ENCODE data around the gene BID. TPM values are rescaled to one million over a fixed set of nuclear protein-coding genes. Genes with fewer than 3 reads are reported as not detected.

Gene BID
- total RNA-seq, 2 experiments from 2014 or later, result 8.9 to 10.3 TPM

DNA sequence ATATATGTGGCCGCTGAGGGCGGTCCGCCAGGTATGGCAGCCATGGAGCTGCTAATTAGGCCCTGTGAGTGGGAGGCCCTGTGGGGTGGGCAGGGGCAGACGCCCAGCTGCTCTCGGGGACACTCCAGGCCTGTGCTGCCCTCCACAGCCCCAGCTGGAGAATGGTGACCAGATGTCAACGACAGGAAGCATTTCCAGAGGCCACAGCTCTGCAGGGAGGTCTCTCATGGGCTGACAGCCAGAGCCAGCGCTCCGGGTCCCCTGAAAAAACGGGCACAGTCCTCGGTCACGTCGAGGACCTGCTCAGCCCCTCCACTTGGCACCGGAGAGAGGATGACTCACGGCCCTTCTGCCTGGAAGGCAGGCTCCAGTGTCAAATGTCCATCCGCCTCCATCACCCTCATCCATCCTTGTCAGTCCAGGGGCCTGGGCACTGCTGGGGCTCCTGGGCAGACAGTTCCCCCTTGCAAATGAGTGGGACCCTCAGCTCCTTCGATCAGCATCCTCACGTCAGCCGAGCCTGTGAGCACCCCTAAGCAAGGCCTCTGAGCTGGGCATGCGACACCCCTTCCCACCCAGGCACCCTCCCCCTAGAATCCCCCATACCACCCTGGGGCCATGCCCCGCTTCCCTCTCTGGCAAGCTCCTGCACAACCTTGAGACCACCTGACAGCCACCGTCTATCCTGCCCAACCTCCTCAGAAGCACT lies 1.9 kb downstream of the BID start:
- H3K4me3 ChIP-seq (ENCODE audit: low read length), result peak overlapping the region; percentile 76
- POLR2A ChIA-PET, result interaction anchor here (0.8 to 1.9 kb wide), 3 partner anchors 9 to 305 kb away, joined by 4 to 6 read pairs (median 5); partner anchors contain the start of genes BCL2L13 and PEX26

GRCh38 chr22:17770180-17771077 lies 3.8 kb downstream of the BID start:
- Mint-ChIP-seq H3K4me1 (ENCODE audit: low read depth) (peaks cover 60% of the 10 kb centered on the region), H3K4me3 (peak overlapping the region; percentile 45), H3K36me3 (ENCODE audit: low read depth) (peaks cover 11% of the 10 kb centered on the region), H3K27ac (peak overlapping the region; percentile 90), H3K27me3 (no peaks in the 10 kb centered on the region), H3K9me3 (no peaks in the 10 kb centered on the region)
- ChIA-PET POLR2A (no interaction called here), CTCF (interaction anchor here (0.6 to 1.4 kb wide), 3 partner anchors 10 to 15 kb away, joined by 3 read pairs; no protein-coding TSS in a partner anchor)
- TF ChIP-seq, protein P1, sequence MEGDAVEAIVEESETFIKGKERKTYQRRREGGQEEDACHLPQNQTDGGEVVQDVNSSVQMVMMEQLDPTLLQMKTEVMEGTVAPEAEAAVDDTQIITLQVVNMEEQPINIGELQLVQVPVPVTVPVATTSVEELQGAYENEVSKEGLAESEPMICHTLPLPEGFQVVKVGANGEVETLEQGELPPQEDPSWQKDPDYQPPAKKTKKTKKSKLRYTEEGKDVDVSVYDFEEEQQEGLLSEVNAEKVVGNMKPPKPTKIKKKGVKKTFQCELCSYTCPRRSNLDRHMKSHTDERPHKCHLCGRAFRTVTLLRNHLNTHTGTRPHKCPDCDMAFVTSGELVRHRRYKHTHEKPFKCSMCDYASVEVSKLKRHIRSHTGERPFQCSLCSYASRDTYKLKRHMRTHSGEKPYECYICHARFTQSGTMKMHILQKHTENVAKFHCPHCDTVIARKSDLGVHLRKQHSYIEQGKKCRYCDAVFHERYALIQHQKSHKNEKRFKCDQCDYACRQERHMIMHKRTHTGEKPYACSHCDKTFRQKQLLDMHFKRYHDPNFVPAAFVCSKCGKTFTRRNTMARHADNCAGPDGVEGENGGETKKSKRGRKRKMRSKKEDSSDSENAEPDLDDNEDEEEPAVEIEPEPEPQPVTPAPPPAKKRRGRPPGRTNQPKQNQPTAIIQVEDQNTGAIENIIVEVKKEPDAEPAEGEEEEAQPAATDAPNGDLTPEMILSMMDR (IDR thresholded peaks at IDR 0.05), result no peak
- peaks cover 15% of the 10 kb centered on the region for H3K36me3 ChIP-seq (ENCODE audit: insufficient read depth, low read length)
- no peak for DNase-seq
- ATAC-seq (ENCODE audit: poor library complexity), result no peak
- no peak overlapping the region for H3K4me3 ChIP-seq (ENCODE audit: low read length)
- no peak overlapping the region for H3K27ac ChIP-seq (ENCODE audit: low read depth in 1 of 2, low read length in 2 of 2)
- no peaks in the 10 kb centered on the region for H3K9me3 ChIP-seq (ENCODE audit: control insufficient read depth in 1 of 2, insufficient read depth in 1 of 2, low read length in 2 of 2)
- intact Hi-C loops (cut with DNase I, micrococcal nuclease), result loop anchor here in 1 of 2 experiments (10.0 kb wide), 1 partner anchor 136 kb away; the partner anchor contains the start of gene BCL2L13
- peaks cover 80% of the 10 kb centered on the region for H3K4me1 ChIP-seq (ENCODE audit: insufficient read depth, low read length)
- H3K27me3 ChIP-seq (ENCODE audit: control insufficient read depth in 1 of 2, insufficient read depth in 2 of 2, low read length in 2 of 2), result no peaks in the 10 kb centered on the region

More for the DNA sequence above, 1.9 kb downstream of the BID start:
- peaks cover 84% of the 10 kb centered on the region for H3K4me1 ChIP-seq (ENCODE audit: insufficient read depth, low read length)
- peaks cover 17% of the 10 kb centered on the region for H3K36me3 Mint-ChIP-seq (ENCODE audit: low read depth)
- no peaks in the 10 kb centered on the region for H3K27me3 ChIP-seq (ENCODE audit: control insufficient read depth in 1 of 2, insufficient read depth in 2 of 2, low read length in 2 of 2)
- intact Hi-C loops (cut with DNase I, micrococcal nuclease), result loop anchor here in 1 of 2 experiments (10.0 kb wide), 1 partner anchor 138 kb away; the partner anchor contains the start of gene BCL2L13
- no peaks in the 10 kb centered on the region for H3K27me3 Mint-ChIP-seq
- H3K9me3 Mint-ChIP-seq, result no peaks in the 10 kb centered on the region
- H3K9me3 ChIP-seq (ENCODE audit: control insufficient read depth in 1 of 2, insufficient read depth in 1 of 2, low read length in 2 of 2), result no peaks in the 10 kb centered on the region
- CTCF ChIA-PET, result interaction anchor here (0.9 to 3.2 kb wide), 2 partner anchors 13 to 304 kb away, joined by 3 to 16 read pairs; no protein-coding TSS in a partner anchor
- TF ChIP-seq, protein P1 (IDR thresholded peaks at IDR 0.05), result no peak
- peaks cover 73% of the 10 kb centered on the region for H3K4me1 Mint-ChIP-seq (ENCODE audit: low read depth)
- peak overlapping the region; percentile 90 for H3K4me3 Mint-ChIP-seq
- ATAC-seq (ENCODE audit: poor library complexity), result no peak
- H3K27ac Mint-ChIP-seq, result peak overlapping the region; percentile 90
- DNase-seq, result no peak
- peaks cover 15% of the 10 kb centered on the region for H3K36me3 ChIP-seq (ENCODE audit: insufficient read depth, low read length)
- H3K27ac ChIP-seq (ENCODE audit: low read depth in 1 of 2, low read length in 2 of 2), result peak overlapping the region in 1 of 2 donors; percentile 55

DNA sequence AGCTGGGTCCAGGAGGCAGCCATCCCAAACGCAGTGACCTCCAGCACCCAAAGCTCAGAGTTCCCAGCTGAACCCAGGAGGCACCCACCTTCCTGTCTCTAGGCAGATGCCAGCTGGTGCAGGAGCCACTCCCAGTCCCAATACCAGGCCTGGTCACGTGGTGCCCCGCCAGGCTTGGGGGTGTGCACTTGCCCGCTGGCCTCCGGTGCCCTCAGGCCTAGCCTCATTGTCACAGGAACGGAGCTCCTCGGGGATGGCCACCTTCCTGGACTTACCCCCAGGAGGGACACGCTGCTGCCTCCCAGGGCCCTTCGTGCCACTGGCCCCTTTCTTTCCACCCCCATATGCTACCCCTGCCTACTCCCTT lies 4.6 kb downstream of the BID start:
- Mint-ChIP-seq H3K9me3 (no peaks in the 10 kb centered on the region), H3K36me3 (ENCODE audit: low read depth) (peaks cover 11% of the 10 kb centered on the region), H3K4me3 (peak overlapping the region; percentile 45), H3K27me3 (no peaks in the 10 kb centered on the region), H3K27ac (peak overlapping the region; percentile 82), H3K4me1 (ENCODE audit: low read depth) (peaks cover 60% of the 10 kb centered on the region)
- TF ChIP-seq, protein P1 (IDR thresholded peaks at IDR 0.05), result no peak
- CTCF ChIA-PET, result interaction anchor here (0.6 to 1.4 kb wide), 3 partner anchors 9 to 16 kb away, joined by 3 read pairs; no protein-coding TSS in a partner anchor
- ATAC-seq (ENCODE audit: poor library complexity), result no peak
- peaks cover 15% of the 10 kb centered on the region for H3K36me3 ChIP-seq (ENCODE audit: insufficient read depth, low read length)
- no peak overlapping the region for H3K4me3 ChIP-seq (ENCODE audit: low read length)
- H3K27me3 ChIP-seq (ENCODE audit: control insufficient read depth in 1 of 2, insufficient read depth in 2 of 2, low read length in 2 of 2), result no peaks in the 10 kb centered on the region
- POLR2A ChIA-PET, result no interaction called here
- no peaks in the 10 kb centered on the region for H3K9me3 ChIP-seq (ENCODE audit: control insufficient read depth in 1 of 2, insufficient read depth in 1 of 2, low read length in 2 of 2)
- peaks cover 75% of the 10 kb centered on the region for H3K4me1 ChIP-seq (ENCODE audit: insufficient read depth, low read length)
- no peak for DNase-seq
- intact Hi-C loops (cut with DNase I, micrococcal nuclease), result loop anchor here in 1 of 2 experiments (2.0 to 10.0 kb wide), 2 partner anchors 15 to 135 kb away; partner anchors contain the start of gene BCL2L13
- H3K27ac ChIP-seq (ENCODE audit: low read depth in 1 of 2, low read length in 2 of 2), result no peak overlapping the region
